NCI-H2227 (cell line): ENCODE results near the gene NUDT1.

Source experiments
- DNase-seq: peaks from one replicate; lab custom pipeline; 2025; ENCODE audit not compliant: unreplicated experiment; lab: John Stamatoyannopoulos, UW

NUDT1 gene

DNA sequence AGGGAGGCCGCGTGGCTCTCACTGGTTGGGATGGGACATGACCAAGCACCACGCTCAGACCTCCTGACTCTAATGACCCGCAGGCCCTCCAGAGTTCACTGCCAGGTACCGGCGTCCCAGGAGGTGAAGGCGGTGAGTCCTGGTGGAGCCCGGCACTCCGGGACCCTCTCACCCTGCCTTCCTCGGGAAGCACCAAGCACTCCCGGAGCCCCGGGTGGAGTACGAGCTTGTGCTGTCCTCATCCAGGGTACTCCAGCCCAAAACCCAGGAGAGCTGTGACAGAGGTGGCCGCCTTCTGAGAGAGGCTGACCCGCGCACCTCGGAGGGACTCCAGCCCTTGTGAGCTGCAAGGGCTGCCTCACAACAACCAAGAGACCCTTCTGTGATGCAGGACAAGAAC lies 18.7 kb upstream of the NUDT1 start:
- DNase-seq = no peak

DNA sequence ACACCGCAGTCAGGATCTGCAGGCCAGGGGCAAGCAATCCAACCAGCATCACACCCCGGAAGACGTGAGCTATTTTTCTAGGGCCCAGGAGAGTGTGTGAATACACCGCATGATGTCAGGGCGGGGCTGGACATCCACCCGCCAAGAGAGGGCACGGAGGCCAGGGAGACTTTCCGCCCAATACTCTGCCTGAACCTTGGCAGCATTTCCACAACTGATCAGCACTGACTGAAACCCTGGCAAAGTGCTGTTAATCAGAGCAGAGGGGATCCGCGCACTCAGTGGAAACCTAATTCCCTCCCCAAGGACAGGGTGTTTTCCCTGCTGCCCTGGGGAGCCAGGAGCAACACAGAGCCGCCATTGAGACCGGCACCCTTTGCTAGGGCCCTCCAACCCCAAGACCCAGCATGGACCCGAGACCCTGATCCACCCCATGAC lies 17.5 kb upstream of the NUDT1 start:
- DNase-seq = no peak

DNA sequence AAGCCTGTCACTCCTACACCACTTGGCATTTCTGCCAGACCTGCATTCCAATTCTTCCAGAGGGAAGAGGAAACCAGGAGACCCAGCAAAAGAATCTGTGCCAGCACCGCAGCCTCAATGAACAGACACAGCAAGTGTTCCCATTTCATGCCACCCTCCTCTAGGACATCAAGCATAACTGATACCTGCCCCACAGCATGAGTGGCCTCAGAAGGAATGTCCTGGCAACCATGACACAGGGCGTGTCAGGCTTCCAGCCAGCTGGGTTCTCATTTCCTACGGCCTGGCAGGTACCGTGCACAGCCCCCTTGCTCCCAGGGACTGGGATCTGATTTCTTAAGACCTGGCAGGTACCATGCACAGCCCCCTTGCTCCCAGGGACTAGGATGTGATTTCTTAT lies 17.1 kb upstream of the NUDT1 start:
- no peak for DNase-seq

DNA sequence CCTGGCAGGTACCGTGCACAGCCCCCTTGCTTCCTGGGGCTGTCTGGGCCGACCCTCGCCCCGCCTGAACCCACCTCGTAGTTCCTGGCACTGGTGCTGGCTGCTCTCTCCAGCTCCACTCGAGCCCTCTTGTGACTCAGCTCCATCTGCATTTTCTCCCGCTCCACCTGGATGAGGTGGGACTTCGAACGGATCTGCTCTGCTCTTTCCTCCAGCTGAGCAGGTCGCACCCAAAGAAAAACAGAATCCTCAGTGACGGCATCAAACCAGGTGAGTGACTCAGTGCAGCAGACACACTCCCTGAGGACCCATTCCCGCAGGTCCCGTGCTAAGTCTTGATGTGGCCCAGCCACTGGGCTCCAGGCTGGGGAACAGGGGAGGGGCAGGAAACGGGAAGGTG lies 16.7 kb upstream of the NUDT1 start:
- DNase-seq = no peak

DNA sequence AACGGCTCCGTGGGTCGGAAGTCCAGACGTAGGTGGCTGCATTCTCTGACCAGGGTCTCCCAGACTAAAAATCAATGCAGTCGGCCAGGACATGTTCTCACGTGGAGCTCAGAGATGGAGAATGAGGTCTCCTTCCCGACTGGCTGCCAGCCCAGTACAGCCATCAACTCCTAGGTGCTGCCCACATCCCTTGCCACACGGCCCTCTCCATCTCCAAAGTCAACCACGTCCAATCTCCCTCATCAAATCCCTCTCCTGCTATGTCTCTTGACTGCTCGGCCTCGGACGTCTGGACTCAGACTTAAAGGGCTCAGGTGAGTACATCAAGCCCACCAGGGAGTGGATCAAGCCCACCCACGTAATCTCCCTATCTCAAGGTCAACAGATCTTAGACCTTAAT lies 16.2 kb upstream of the NUDT1 start:
- DNase-seq = no peak

DNA sequence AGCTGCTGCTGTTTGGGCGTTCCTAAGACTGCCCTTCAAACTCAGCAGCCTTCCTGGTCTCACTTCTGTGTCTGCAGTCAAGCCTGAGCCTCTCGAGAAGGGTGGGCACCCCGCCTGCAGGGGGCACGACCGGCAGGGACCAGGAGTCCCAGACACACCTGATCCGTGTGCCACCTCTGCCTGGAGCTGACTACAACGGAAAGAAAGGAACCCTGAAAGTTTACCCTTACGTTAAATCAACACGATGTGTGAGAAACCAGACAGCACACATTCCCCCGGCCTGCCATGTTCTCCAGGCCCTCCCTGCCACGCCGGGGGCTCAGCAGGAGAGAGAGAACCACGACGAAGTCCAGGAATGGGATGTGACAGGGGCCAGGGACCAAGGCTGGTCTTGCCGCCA lies 14.3 kb upstream of the NUDT1 start:
- no peak for DNase-seq

DNA sequence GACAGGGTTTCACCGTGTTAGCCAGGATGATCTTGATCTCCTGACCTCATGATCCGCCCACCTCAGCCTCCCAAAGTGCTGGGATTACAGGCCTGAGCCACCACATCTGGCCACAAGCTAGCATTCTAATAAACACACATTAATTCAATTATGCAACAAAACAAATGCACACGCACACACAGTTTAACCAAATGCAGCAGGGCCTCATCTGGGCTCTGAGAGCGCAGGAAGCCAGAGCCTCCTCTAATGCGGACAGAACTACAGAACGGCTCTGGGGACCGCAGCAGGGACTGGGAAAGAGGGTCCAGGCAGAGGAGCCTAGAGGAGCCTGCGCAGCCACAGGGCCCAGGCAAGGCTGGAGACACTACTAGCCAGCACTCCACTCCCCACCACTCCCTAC lies 13.1 kb upstream of the NUDT1 start:
- no peak for DNase-seq

DNA sequence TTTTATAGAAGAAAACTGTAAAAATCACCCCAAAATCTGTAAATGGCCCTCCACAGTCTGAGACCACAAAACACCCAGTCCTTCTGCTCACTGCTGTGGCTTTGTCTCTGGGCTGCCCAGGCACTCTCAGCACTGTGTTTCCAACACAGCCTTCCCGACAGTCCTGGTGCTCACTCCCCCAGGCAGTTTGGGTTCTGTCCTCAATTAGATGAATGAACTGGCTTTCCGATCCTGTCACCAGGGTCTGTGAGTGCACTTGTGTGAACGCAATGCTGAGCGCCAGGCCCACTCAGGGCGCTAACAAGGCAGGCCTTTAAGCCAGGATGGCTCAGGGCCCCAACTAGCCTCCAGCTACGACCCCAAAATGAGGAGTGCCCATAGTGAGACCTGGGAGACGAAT lies 12.6 kb upstream of the NUDT1 start:
- no peak for DNase-seq

DNA sequence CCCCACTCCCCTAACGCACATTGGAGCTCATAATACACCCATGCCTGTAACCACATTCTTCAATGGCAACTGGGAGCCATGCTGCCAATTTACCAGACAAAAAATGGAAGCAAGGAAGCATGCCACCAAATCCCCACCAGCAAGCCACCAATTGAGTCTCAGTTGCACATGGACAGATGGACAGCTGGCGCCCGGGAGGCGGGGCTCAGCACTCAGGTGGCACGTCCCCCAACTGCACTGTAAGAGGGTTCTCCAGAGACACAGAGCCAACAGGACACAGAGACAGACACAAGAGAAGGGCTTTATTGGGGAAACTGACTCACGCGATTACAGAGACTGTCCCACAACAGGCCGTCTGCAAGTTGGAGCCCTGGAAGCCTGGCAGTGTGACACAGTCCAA lies 11.8 kb upstream of the NUDT1 start:
- DNase-seq = no peak

DNA sequence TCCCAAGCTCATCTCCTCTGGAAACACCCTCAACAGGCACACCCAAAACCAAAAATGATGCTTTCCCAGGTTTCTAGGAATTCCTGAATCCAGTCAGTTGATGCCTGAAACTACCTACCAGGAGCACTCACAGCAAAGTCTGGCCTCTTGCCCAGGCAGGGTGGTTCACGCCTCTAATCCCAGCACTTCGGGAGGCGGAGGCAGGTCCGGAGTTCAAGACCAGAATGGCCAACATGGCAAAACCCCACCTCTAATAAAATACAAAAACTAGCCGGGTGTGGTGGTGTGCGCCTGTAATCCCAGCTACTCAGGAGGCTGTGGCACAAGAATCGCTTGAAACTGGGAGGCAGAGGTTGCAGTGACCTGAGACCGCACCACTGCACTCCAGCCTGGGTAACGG lies 11.1 kb upstream of the NUDT1 start:
- DNase-seq = no peak

DNA sequence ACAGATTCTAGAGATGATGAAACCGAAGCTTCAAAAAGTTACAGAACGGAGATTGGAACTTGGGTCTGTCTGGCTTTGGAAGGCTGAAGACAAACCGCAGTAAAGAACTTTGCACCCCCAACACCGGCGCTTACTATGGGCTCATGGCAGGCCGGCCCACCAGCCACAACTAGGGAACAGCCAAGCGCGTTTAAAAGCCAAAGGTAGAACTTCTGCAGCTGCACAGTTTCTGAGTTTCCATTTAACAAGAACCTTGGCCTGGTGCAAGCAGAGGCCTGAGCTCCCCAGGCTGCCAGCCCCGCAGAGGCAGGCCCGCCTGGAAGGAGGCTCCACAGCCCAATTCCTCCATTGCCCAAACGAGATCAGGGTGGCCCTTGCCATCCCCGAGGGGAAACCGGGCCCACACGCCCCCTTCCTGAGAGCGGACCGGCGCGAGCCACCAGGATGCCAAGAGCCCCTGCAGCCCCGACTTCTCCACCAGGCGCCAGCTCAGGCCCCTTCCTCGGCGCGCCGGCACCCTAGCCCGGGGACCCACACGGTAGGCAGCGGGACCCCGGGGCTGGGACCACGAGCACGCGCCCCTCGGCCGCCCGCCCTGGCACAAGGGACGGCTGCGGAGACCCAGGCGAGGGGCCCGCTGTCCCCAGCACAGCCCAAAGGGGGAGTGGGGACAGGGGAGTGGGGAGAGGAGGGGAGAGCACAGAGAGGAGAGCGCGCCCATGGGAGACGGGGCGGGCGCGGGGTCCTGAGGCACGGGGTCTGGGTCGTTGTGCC lies 9.8 kb upstream of the NUDT1 start:
- DNase-seq = peak; percentile 27

DNA sequence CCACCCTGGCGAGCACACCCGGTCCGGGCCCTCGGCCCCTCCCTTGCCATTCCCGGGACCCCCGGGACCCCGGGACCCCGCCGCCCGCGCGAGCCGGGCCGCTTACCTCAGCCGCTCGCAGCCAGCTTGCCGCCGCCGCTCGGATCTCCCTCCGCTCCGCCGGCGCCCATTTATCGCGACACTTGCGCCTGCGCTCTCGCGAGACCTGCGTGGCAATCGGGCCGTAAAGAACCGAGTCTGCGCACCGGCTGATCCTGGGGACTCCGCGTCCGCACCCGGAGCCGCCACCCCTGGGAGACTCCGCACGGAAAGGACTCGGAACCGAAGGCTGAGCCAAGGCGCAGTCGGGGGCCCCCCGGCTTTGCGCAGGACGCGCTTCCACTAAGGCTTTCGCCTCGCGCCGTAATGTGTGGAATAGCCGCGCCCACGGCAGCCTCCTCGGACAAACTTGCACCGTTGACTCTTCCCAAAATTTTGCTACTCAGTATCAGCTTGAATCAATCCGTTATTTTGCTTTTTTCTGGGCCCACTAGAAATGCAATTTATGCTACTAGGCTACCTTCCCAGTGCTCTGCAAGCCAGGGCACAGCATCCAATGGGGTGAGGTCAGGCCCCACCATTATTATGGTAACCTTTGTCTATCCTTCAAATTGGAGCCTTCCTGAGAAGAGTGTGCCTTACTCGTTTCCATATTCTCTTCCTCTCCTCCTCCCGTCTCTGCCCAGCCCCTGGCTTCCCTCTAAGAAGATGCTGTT lies 9.1 kb upstream of the NUDT1 start, which contains the start of gene MAD1L1:
Gene MAD1L1 (minus strand): TSS at position 180 of the 755 bp plus-strand sequence. CDS start 2,812 bp downstream, outside the sequence.
- peak; percentile 91 for DNase-seq

DNA sequence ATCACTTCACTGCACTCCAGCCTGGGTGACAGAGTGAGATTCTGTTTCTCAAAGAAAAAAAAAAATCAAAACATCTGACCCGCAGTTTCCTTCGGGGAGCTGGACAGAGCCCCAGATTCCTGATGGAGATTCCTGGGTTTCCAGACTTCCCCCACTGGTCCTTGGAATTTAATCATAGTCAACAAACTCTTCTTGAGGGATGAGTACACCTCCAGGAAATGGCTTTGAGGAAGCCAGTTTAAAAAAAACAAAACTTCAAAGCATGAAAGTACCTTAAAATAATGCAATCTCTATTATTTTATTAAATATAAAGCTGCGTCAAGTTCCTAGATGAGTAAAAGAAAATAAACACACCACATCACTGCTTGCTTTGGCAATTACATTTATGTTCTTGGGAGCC lies 8.1 kb upstream of the NUDT1 start:
- DNase-seq = no peak

DNA sequence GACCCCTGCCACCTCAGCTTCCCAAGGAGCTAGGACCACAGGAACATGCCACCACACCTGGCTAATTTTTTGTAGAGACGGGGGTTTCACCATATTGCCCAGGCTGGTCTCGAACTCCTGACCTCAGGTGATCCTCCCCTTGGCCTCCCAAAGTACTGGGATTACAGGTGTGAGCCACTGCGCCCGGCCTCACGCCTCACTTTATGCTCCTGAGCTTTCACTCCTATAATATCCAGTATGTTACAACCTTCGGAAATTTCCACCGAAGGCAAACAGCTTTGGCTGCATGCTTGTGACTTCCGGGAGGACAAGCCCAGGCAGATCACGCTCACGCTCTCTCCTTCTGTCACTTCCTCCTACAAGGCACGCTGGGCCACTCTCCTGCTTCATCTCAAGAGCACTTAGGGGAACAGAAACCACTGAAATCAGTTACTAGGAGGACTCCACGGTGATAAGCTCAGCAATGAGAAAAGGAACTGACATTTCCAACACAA lies 4.9 kb upstream of the NUDT1 start:
- DNase-seq = no peak

DNA sequence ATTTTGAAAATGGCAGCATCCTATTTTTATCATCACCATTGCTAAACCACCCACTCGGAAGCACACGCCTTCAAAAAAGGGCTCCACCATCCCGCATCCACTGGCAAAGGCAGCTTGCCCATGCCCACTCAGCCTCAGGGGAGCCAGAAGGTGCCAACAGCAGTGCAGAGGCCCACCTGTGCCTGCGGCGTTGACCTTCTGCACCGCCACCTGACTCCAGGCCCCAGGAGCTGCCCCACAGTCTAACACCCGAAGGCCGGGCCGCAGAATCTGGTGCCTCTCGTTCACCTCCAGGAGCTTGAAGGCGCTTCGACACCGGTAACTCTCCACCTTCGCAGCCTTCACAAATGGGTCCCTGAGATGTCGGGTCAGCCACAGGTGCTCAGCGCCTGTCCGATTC lies 2.8 kb upstream of the NUDT1 start:
- no peak for DNase-seq

DNA sequence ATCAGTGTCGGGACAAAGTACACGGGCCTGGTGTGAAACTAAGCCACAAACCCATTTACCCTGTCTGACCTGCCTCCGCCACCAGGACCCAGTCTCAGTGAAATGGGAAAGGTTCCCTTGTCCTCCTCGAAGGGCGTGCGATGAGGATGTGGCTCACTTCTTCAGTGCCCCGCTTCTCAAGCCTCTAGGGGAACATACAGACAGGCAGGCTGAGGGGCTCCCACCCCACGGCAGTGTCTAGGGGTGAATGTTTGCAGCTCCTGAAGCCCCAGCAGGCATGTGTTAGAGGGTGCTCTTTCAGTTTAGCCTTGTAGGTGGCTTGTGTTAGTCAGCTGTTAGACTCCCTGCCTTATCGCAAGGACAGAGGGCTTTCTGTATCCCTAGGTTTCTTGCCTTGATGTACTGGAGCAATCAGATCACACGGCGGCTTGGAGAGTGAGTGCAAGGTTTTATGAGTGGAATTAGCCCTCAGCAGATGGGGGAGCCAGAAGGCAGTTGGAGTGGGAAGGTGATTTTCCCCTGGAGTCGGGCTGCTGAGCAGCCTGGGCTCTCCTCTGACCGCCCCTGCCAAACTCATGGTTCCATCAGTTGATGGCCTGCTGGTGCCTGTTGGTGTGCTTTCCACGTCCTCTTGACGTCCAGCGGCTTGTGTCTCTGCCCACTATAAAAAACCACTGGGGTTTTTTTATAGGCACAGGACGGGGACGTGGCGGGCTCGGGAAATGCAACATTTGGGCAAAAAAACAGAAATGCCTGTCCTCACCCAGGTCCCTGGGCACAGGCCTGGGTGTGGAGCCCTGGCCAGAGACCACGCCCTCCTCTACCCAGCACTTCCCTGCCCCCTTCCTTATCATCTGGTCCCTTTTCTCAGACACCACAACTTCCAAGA lies 759 bp downstream of the NUDT1 start:
- peak; percentile 36 for DNase-seq

DNA sequence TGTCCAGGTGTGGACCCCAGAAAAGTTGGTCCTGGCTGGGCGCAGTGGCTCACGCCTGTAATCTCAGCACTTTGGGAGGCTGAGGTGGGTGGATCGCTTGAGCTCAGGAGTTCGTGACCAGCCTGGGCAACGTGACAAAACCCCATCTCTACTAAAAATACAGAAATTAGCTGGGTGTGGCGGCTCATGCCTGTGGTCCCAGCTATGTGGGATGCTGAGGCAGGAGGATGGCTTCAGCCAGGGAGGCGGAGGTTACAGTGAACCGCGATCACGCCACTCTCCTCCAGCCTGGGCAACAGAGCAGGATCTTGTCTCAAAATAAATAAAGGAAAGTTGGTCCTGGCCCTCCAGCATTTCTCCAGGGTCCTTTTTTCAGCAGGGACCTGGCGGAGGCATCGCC lies 1.4 kb downstream of the NUDT1 start:
- no peak for DNase-seq

DNA sequence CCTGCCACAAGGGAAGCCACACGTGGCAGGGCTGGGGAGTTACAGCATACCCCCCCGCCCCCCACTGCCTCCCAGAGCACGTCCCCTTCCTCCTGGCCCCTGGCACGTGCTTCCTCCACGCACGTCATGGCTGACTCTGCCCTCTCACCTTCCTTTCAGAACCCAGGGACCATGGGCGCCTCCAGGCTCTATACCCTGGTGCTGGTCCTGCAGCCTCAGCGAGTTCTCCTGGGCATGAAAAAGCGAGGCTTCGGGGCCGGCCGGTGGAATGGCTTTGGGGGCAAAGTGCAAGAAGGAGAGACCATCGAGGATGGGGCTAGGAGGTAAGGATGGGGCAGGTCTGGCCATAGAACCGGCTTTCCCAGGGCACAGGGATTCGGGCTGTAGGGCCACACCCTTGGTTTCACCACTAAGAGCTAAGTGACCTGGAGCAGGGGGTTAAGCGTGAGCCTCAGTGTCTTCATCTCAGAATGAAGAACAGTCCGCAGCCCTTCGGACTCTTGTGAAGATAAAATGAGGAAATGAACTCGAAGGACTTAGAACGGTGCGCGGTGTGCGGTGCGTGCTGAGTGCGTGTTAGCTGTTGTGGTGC lies 2.5 kb downstream of the NUDT1 start:
- no peak for DNase-seq

DNA sequence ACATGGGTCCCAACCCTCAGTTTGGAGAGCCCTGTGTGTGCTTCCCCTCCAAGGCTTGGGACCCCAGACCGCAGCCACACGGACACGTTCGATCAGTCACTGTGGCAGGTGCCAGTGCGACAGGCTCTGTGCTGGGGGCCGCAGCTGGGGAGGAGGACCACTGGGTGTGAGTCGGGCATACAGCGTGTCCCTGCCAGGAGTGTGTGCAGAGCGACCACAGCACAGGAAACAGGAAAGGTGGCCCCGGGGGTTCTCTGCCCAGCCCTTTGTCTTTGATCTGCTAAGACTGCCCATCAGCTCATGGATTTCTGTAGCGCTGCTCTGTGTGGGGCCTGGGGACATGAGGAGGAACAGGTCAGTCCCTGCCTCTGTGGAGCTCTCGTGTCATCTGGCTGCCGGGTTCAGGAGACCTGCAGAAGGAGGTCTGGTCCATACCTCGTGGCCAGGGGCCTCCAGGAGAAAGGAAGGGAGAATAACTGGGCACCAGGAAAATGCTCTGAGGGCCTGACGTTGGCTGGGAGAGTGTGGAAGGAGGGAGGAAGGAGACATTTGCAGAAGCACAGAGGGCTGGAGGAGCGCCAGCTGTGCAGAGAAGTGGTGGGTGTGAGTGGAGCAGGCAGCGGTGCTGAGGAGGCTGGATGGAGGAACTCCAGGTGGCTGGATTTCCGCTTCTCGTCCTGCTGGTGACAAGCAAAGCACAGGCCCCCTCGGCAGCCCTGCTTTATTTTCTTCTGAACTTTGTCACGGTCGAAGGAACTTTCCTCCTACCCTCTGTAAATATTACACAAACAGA lies 4.1 kb downstream of the NUDT1 start:
- DNase-seq = no peak
